WERI-Rb-1 (cell line): ENCODE measurements around the gene MOB2.

ENCODE experiments used
- DNase-seq: peaks from one replicate; pipeline ENCODE4 v3.0.0-alpha.2; 2020
- H3K27ac ChIP-seq: fragments of 250-450 bp; sonication (Bioruptor Pico); 2 replicates; pipeline ENCODE4 v1.5.1; 2020; ENCODE audit warnings: mild to moderate bottlenecking, moderate library complexity
- H3K27me3 ChIP-seq: fragments of 250-450 bp; sonication (Bioruptor Pico); 2 replicates; pipeline ENCODE4 v1.5.1; 2021; ENCODE audit warnings: mild to moderate bottlenecking, low read depth, moderate library complexity; ENCODE audit not compliant: insufficient read depth, severe bottlenecking
- H3K36me3 ChIP-seq: fragments of 250-450 bp; sonication (Bioruptor Pico); 2 replicates; pipeline ENCODE4 v1.5.1; 2020; ENCODE audit warnings: mild to moderate bottlenecking, moderate library complexity
- H3K4me3 ChIP-seq: 2 replicates; pipeline ENCODE4 v1.5.1; 2011; ENCODE audit warnings: low read depth, mild to moderate bottlenecking, control low read depth, low read length
- H3K9me3 ChIP-seq: fragments of 250-450 bp; sonication (Bioruptor Pico); 2 replicates; pipeline ENCODE4 v1.5.1; 2021; ENCODE audit warnings: mild to moderate bottlenecking, moderate library complexity; ENCODE audit not compliant: severe bottlenecking
- TF ChIP-seq, protein P1 (sequence below): IDR thresholded peaks from 2 replicates; pipeline ENCODE4 v1.5.1; 2011; ENCODE audit warnings: low read depth, mild to moderate bottlenecking, control low read depth, inconsistent platforms, low read length

Gene MOB2

DNA sequence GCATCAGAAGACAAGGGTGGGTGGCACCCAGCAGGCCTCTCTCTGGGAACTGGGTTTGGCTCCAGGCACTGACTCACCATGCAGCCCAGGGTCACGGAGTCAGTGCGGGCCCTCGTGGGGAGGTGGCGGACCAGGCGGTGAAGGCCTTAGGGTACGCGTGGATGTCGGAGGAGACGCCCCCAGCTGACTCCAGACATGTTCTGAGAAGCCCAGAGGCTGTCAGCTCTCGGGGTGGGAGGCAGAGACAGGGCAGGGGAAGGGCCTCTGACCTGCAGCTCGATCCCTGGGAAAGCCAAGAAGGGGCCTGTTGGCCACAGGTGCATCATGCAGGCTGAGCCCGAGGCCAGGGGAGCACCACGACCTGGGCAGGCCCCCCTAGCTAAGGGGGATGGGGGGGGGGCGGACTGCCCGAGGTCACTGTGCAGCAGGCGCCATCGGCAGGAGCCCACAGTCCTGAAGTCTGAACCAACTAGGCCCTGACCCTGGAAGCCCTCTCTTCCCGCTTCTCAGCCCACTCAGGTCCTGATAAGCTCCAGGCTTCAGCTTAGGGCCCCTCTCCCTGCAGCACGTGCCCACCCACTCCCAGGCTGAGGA is 18.0 kb downstream of the MOB2 start:
- Histone ChIP-seq H3K9me3 (no peaks in the 10 kb centered on the region), H3K27ac (no peak overlapping the region), H3K27me3 (no peaks in the 10 kb centered on the region), H3K4me3 (no peak overlapping the region), H3K36me3 (peaks cover 5% of the 10 kb centered on the region; the same call in 1 of the 2 replicates)
- TF ChIP-seq, protein P1, sequence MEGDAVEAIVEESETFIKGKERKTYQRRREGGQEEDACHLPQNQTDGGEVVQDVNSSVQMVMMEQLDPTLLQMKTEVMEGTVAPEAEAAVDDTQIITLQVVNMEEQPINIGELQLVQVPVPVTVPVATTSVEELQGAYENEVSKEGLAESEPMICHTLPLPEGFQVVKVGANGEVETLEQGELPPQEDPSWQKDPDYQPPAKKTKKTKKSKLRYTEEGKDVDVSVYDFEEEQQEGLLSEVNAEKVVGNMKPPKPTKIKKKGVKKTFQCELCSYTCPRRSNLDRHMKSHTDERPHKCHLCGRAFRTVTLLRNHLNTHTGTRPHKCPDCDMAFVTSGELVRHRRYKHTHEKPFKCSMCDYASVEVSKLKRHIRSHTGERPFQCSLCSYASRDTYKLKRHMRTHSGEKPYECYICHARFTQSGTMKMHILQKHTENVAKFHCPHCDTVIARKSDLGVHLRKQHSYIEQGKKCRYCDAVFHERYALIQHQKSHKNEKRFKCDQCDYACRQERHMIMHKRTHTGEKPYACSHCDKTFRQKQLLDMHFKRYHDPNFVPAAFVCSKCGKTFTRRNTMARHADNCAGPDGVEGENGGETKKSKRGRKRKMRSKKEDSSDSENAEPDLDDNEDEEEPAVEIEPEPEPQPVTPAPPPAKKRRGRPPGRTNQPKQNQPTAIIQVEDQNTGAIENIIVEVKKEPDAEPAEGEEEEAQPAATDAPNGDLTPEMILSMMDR: no peak
- DNase-seq: no peak

DNA sequence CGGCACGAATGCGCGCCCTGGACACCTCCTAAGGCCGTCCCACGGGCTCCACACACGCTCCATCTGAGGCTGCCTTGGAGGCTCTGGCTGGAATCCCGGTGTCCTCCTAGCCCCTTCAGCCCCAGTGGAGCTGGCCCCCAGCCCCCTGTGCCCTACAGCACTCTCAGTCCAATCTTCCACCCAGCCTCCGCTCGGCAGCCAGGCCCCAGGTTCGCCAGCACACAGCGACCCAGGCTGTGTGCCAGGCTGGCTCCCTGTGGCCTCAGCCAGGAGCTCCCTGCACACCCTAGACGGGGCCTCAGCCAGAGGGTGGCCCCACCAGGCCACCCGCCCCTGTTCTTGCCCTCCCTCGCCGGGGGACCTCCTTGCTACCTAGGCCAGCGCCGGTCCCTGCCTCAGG is 18.6 kb downstream of the MOB2 start:
- peaks cover 6% of the 10 kb centered on the region; the same call in 1 of the 2 replicates for H3K36me3 ChIP-seq
- TF ChIP-seq, protein P1: no peak

DNA sequence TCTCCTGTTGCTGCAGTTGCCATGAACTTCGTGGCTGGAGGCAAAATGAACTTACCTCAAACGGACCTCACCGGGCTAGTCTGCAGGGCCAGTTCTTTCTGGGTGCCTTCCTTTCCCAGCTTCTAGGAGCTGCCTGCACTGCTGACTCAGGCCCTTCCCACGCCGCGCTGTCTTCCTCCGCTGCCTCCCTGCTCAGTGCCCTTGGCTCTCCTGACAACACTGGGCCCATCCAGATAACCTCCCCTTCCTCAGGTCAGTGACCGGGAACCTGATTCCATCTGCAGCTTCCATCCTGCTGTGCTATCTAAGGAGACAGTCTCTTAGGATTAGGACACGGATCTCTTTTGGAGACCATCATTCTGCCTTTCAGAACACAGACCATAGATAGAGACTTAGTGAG is 19.3 kb downstream of the MOB2 start:
- TF ChIP-seq, protein P1: no peak
- no peaks in the 10 kb centered on the region for H3K27me3 ChIP-seq
- H3K36me3 ChIP-seq: peaks cover 13% of the 10 kb centered on the region
- no peaks in the 10 kb centered on the region for H3K9me3 ChIP-seq
- DNase-seq: no peak
- no peak overlapping the region for H3K4me3 ChIP-seq
- no peak overlapping the region for H3K27ac ChIP-seq

More for the DNA sequence above, 18.6 kb downstream of the MOB2 start:
- Histone ChIP-seq H3K27ac (no peak overlapping the region), H3K4me3 (no peak overlapping the region), H3K27me3 (no peaks in the 10 kb centered on the region), H3K9me3 (no peaks in the 10 kb centered on the region)
- DNase-seq: no peak

DNA sequence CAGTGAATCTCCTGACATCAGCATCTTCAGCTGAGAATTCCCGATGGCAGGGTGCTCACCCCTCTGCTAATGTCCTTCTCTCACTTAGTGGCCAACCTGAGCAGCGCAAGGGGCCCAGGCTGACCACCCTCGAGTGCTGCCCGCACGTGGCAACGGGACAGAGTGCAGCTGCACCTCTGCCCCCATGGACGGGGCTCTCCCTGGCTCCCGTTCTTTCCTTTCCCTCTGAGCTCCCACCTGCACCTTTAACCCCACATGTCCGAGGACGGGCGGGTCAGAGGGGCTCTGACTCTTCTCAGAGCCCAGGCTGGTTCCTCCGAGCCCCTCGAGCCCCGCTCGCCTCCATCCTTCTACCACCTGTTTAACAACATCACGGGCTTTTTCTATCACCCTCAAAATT is 19.8 kb downstream of the MOB2 start:
- H3K9me3 ChIP-seq: no peaks in the 10 kb centered on the region
- no peak for DNase-seq
- TF ChIP-seq, protein P1: no peak
- peaks cover 15% of the 10 kb centered on the region for H3K36me3 ChIP-seq
- H3K4me3 ChIP-seq: no peak overlapping the region
- no peak overlapping the region for H3K27ac ChIP-seq
- H3K27me3 ChIP-seq: no peaks in the 10 kb centered on the region

DNA sequence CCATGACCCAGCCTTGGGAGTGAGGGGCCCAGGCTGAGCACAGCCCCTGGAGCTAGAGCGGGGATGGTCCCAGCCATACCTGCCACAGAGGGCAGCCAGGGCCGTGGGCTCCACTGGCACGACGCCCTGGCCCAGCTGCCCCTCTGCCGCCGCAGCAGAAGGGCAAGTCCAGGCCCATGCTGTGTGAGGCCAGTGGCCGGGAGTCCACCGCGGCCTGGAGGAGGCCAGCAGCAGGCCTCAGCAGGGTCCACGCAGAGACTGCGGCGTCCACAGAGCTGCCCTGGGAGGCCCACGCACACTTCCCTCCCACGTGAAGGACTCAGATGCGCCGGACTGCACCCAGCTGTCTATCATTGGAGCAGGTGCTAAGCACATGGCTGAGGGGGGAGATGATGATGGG is 23.5 kb downstream of the MOB2 start:
- Histone ChIP-seq H3K36me3 (peaks cover 21% of the 10 kb centered on the region), H3K27ac (no peak overlapping the region; the same call in 1 of the 2 replicates), H3K4me3 (no peak overlapping the region), H3K27me3 (no peaks in the 10 kb centered on the region), H3K9me3 (no peaks in the 10 kb centered on the region)
- TF ChIP-seq, protein P1: no peak
- DNase-seq: no peak

DNA sequence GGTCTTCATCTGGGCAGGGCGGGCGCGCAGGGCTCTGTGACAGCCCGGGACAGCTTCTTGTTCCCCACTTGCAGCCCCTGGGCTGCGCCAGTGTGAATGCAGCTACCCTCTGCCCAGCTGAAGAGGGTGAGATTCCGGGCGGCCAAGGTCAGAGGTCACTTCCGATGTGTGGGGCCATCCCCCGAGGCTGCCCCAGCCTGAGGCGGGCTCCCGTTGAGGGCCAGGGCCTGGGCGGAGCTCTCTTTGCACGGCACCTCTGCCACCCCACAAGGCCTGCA is 23.9 kb downstream of the MOB2 start:
- no peaks in the 10 kb centered on the region for H3K27me3 ChIP-seq
- H3K36me3 ChIP-seq: peaks cover 21% of the 10 kb centered on the region
- TF ChIP-seq, protein P1: no peak
- no peak overlapping the region for H3K4me3 ChIP-seq
- no peak overlapping the region; the same call in 1 of the 2 replicates for H3K27ac ChIP-seq
- DNase-seq: no peak
- no peaks in the 10 kb centered on the region for H3K9me3 ChIP-seq
